Type B pancreatic cell (in vitro differentiated cells): ENCODE results near the gene HECW1. TPM values are rescaled to one million over a fixed set of nuclear protein-coding genes. Genes with fewer than 3 reads are reported as not detected.

ENCODE experiments used
- DNase-seq: peaks from one replicate; pipeline ENCODE4 v3.0.0; 2021; ENCODE audit warnings: mixed read lengths; ENCODE audit not compliant: unreplicated experiment; ENCODE audit errors: extremely low spot score
- H3K27ac Mint-ChIP-seq: 2 replicates; pipeline ENCODE4 v1.8.0; 2021; ENCODE audit warnings: mild to moderate bottlenecking, mixed read lengths
- H3K27me3 Mint-ChIP-seq: 2 replicates; pipeline ENCODE4 v1.8.0; 2021; ENCODE audit warnings: mixed read lengths
- H3K36me3 Mint-ChIP-seq: 2 replicates; pipeline ENCODE4 v1.8.0; 2021; ENCODE audit warnings: mixed read lengths
- H3K4me1 Mint-ChIP-seq: one replicate; pipeline ENCODE4 v1.8.0; 2021; ENCODE audit warnings: mixed read lengths; ENCODE audit not compliant: unreplicated experiment
- H3K4me3 Mint-ChIP-seq: 2 replicates; pipeline ENCODE4 v1.8.0; 2021; ENCODE audit warnings: mild to moderate bottlenecking, mixed read lengths
- H3K9me3 Mint-ChIP-seq: 2 replicates; pipeline ENCODE4 v1.8.0; 2021; ENCODE audit warnings: mixed read lengths
- CTCF ChIP-seq: fragments of 200-600 bp; sonication (generic); conservative IDR thresholded peaks from 2 replicates; pipeline ENCODE4 v1.5.0; 2021; ENCODE audit warnings: antibody characterized with exemption, mild to moderate bottlenecking
- total RNA-seq: library from RNA; stranded (reverse); gene quantifications from 2 replicates; pipeline ENCODE4 v1.2.1, GENCODE V29; 2021; ENCODE audit warnings: low replicate concordance

The HECW1 gene
- total RNA-seq, 1 donor from 2014 or later: 1.4 TPM

GRCh38 chr7:43502941-43503340, 390.5 kb downstream of the HECW1 start:
- no peak overlapping the region for H3K27ac Mint-ChIP-seq
- TF ChIP-seq CTCF: no peak
- H3K4me3 Mint-ChIP-seq: no peak overlapping the region

GRCh38 chr7:43505412-43505811, 393.0 kb downstream of the HECW1 start:
- Mint-ChIP-seq H3K36me3 (no peaks in the 10 kb centered on the region), H3K4me1 (no peaks in the 10 kb centered on the region)

More at GRCh38 chr7:43502941-43503340, 390.5 kb downstream of the HECW1 start:
- DNase-seq: no peak
- H3K27me3 Mint-ChIP-seq: no peaks in the 10 kb centered on the region
- no peaks in the 10 kb centered on the region for H3K4me1 Mint-ChIP-seq
- no peaks in the 10 kb centered on the region for H3K9me3 Mint-ChIP-seq
- H3K36me3 Mint-ChIP-seq: no peaks in the 10 kb centered on the region

GRCh38 chr7:43506460-43506859, 394.0 kb downstream of the HECW1 start:
- Mint-ChIP-seq H3K27me3 (no peaks in the 10 kb centered on the region), H3K9me3 (no peaks in the 10 kb centered on the region), H3K36me3 (no peaks in the 10 kb centered on the region), H3K4me3 (no peak overlapping the region), H3K27ac (no peak overlapping the region), H3K4me1 (peaks cover 4% of the 10 kb centered on the region)
- DNase-seq: no peak
- TF ChIP-seq CTCF: no peak

More at GRCh38 chr7:43505412-43505811, 393.0 kb downstream of the HECW1 start:
- DNase-seq: no peak
- TF ChIP-seq CTCF: no peak
- no peak overlapping the region for H3K4me3 Mint-ChIP-seq
- no peaks in the 10 kb centered on the region for H3K27me3 Mint-ChIP-seq
- H3K9me3 Mint-ChIP-seq: no peaks in the 10 kb centered on the region
- H3K27ac Mint-ChIP-seq: no peak overlapping the region

- DNase-seq: no peak
- H3K4me1 Mint-ChIP-seq: peaks cover 5% of the 10 kb centered on the region
- no peak overlapping the region for H3K27ac Mint-ChIP-seq
- no peak overlapping the region for H3K4me3 Mint-ChIP-seq
- no peak for TF ChIP-seq CTCF
- H3K9me3 Mint-ChIP-seq: no peaks in the 10 kb centered on the region
- H3K27me3 Mint-ChIP-seq: peaks cover 3% of the 10 kb centered on the region
- no peaks in the 10 kb centered on the region for H3K36me3 Mint-ChIP-seq
These were observed 396.0 kb downstream of the HECW1 start for GRCh38 chr7:43508461-43508860.

GRCh38 chr7:43509906-43510305, 397.5 kb downstream of the HECW1 start:
- peaks cover 9% of the 10 kb centered on the region for H3K4me1 Mint-ChIP-seq
- DNase-seq: no peak
- no peak for TF ChIP-seq CTCF
- H3K9me3 Mint-ChIP-seq: no peaks in the 10 kb centered on the region
- H3K27ac Mint-ChIP-seq: no peak overlapping the region
- H3K36me3 Mint-ChIP-seq: no peaks in the 10 kb centered on the region
- H3K4me3 Mint-ChIP-seq: no peak overlapping the region
- H3K27me3 Mint-ChIP-seq: peaks cover 6% of the 10 kb centered on the region

GRCh38 chr7:43511029-43511428, 398.6 kb downstream of the HECW1 start:
- Mint-ChIP-seq H3K36me3 (no peaks in the 10 kb centered on the region), H3K4me1 (peaks cover 9% of the 10 kb centered on the region), H3K27me3 (peaks cover 9% of the 10 kb centered on the region), H3K4me3 (no peak overlapping the region), H3K27ac (no peak overlapping the region), H3K9me3 (no peaks in the 10 kb centered on the region)
- no peak for DNase-seq
- peak; percentile 35 for TF ChIP-seq CTCF
